H1 (cell line): ENCODE data around the gene MMP28. TPM values are rescaled to one million over a fixed set of nuclear protein-coding genes. Genes with fewer than 3 reads are reported as not detected.

ENCODE experiments used
- CTCF ChIA-PET: fragments of 300-600 bp; sonication (Branson Sonifier 250); formaldehyde crosslinking; loops from one replicate; lab custom pipeline; 2021; ENCODE audit not compliant: partially characterized antibody; lab: Charles Lee
- POLR2A ChIA-PET: fragments of 300-600 bp; sonication (Branson Sonifier 250); formaldehyde crosslinking; loops from one replicate; lab custom pipeline; 2021; ENCODE audit warnings: inconsistent platforms; ENCODE audit not compliant: partially characterized antibody; lab: Charles Lee
- DNase-seq, 2 experiments: peaks; one replicate each; pipeline versions ENCODE4 v3.0.0 to v3.0.0-alpha.2; 2010 to 2022; ENCODE audit warnings: low spot score in 2 of 2, low read depth in 1 of 2, mixed read lengths in 1 of 2
- FAIRE-seq: peaks from 2 replicates; lab custom pipeline; 2011; peaks lifted over from hg19 to GRCh38; lab: Jason Lieb, UNC
- H2AFZ ChIP-seq: 2 replicates; pipeline ENCODE4 v1.8.1; 2012; ENCODE audit warnings: low read length, inconsistent platforms
- H2AK5ac ChIP-seq: 2 replicates; pipeline ENCODE4 v1.6.1; 2013; ENCODE audit warnings: low read depth, low read length
- H2BK120ac ChIP-seq: replicated peaks from 2 replicates; pipeline ENCODE3; 2013; ENCODE audit warnings: low read depth, low read length, inconsistent platforms
- H2BK12ac ChIP-seq: 2 replicates; pipeline ENCODE4 v1.6.1; 2013; ENCODE audit warnings: low read depth, low read length
- H2BK15ac ChIP-seq: 2 replicates; pipeline ENCODE4 v1.6.1; 2013; ENCODE audit warnings: low read length
- H2BK20ac ChIP-seq: 2 replicates; pipeline ENCODE4 v1.6.1; 2013; ENCODE audit warnings: low read length
- H2BK5ac ChIP-seq: 2 replicates; pipeline ENCODE4 v1.6.1; 2013; ENCODE audit warnings: low read depth, low read length
- H3K14ac ChIP-seq: 2 replicates; pipeline ENCODE4 v1.6.1; 2013; ENCODE audit warnings: inconsistent platforms; ENCODE audit not compliant: insufficient read length
- H3K18ac ChIP-seq: 2 replicates; pipeline ENCODE4 v1.6.1; 2013; ENCODE audit warnings: low read length; ENCODE audit errors: extremely low read depth
- H3K23ac ChIP-seq: 2 replicates; pipeline ENCODE4 v1.6.1; 2013; ENCODE audit warnings: inconsistent platforms; ENCODE audit not compliant: insufficient read length
- H3K23me2 ChIP-seq: 2 replicates; pipeline ENCODE4 v1.6.1; 2013; ENCODE audit warnings: low read depth, low read length
- H3K27ac ChIP-seq: 2 replicates; pipeline ENCODE4 v1.6.1; 2011; ENCODE audit warnings: low read depth, low read length, inconsistent platforms
- H3K27me3 ChIP-seq, 4 experiments: replicated peaks in 1 of 4; 1 replicate in 1 of 4; 2 replicates in 3 of 4; pipeline versions ENCODE4 v1.6.1 to v1.8.1; 2011 to 2013; ENCODE audit warnings: low read length in 3 of 4, mild to moderate bottlenecking in 3 of 4, inconsistent platforms in 2 of 4, mixed read lengths in 2 of 4, moderate library complexity in 1 of 4; ENCODE audit not compliant: control insufficient read depth in 3 of 4, insufficient read depth in 3 of 4; ENCODE audit errors: extremely low read depth in 1 of 4
- H3K36me3 ChIP-seq, 4 experiments: 2 replicates each; pipeline versions ENCODE4 v1.6.1 to v1.8.1; 2011 to 2013; ENCODE audit warnings: mild to moderate bottlenecking in 4 of 4, low read length in 3 of 4, moderate library complexity in 2 of 4, control low read depth in 1 of 4, inconsistent platforms in 1 of 4; ENCODE audit not compliant: insufficient read depth in 4 of 4, control insufficient read depth in 2 of 4
- H3K4ac ChIP-seq: replicated peaks from 2 replicates; pipeline ENCODE3; 2013; ENCODE audit warnings: low read length, low read depth, mixed read lengths, inconsistent platforms; ENCODE audit not compliant: insufficient read length
- H3K4me1 ChIP-seq, 4 experiments: replicated peaks in 1 of 4; 1 replicate in 1 of 4; 2 replicates in 3 of 4; pipeline versions ENCODE4 v1.6.1 to v1.8.1; 2011 to 2013; ENCODE audit warnings: low read length in 3 of 4, inconsistent platforms in 2 of 4, mixed read lengths in 1 of 4; ENCODE audit not compliant: insufficient read depth in 4 of 4, control insufficient read depth in 3 of 4
- H3K4me2 ChIP-seq, 2 experiments: 2 replicates each; pipeline versions ENCODE4 v1.6.1 to v1.8.1; 2011 to 2013; ENCODE audit warnings: low read depth in 2 of 2, low read length in 2 of 2, control low read depth in 1 of 2, inconsistent platforms in 1 of 2, mild to moderate bottlenecking in 1 of 2; ENCODE audit not compliant: insufficient read depth in 1 of 2
- H3K4me3 ChIP-seq, 4 experiments: fragments of 200-600, 300-600 bp in 1 of 4; sonication (generic), shearing (Covaris generic), sonication (Bioruptor Twin) in 1 of 4; 2 replicates each; pipeline versions ENCODE4 v1.5.1 to v1.8.1; 2011 to 2016; ENCODE audit warnings: low read length in 4 of 4, low read depth in 3 of 4, control low read depth in 2 of 4, inconsistent platforms in 2 of 4, mild to moderate bottlenecking in 2 of 4, mixed read lengths in 1 of 4, moderate library complexity in 1 of 4; ENCODE audit not compliant: insufficient read depth in 2 of 4; ENCODE audit errors: extremely low read depth in 1 of 4
- H3K56ac ChIP-seq: replicated peaks from 2 replicates; pipeline ENCODE3; 2013; ENCODE audit warnings: low read depth, mild to moderate bottlenecking, mixed read lengths, low read length, inconsistent platforms; ENCODE audit not compliant: insufficient read length
- H3K79me1 ChIP-seq: 2 replicates; pipeline ENCODE4 v1.6.1; 2013; ENCODE audit warnings: low read depth, low read length, control low read depth
- H3K79me2 ChIP-seq, 2 experiments: 2 replicates each; pipeline versions ENCODE4 v1.6.1 to v1.8.1; 2012 to 2013; ENCODE audit warnings: low read length in 2 of 2, mild to moderate bottlenecking in 2 of 2, inconsistent platforms in 1 of 2; ENCODE audit not compliant: insufficient read depth in 2 of 2, control insufficient read depth in 1 of 2
- H3K9ac ChIP-seq, 4 experiments: replicated peaks in 1 of 4; 1 replicate in 1 of 4; 2 replicates in 3 of 4; pipeline versions ENCODE4 v1.6.1 to v1.8.1; 2011 to 2013; ENCODE audit warnings: low read depth in 3 of 4, low read length in 3 of 4, control low read depth in 2 of 4, mild to moderate bottlenecking in 2 of 4, moderate library complexity in 2 of 4, inconsistent platforms in 1 of 4; ENCODE audit errors: extremely low read depth in 1 of 4
- H3K9me3 ChIP-seq, 2 experiments: 2 replicates each; pipeline versions ENCODE4 v1.6.1 to v1.8.1; 2012 to 2013; ENCODE audit warnings: mild to moderate bottlenecking in 2 of 2, moderate library complexity in 2 of 2, control low read depth in 1 of 2, inconsistent platforms in 1 of 2, low read depth in 1 of 2, low read length in 1 of 2, mixed read lengths in 1 of 2; ENCODE audit not compliant: insufficient read depth in 2 of 2
- H4K20me1 ChIP-seq, 2 experiments: replicated peaks in 1 of 2; 2 replicates each; pipeline versions ENCODE3 to v1.8.1; 2011 to 2013; ENCODE audit warnings: inconsistent platforms in 2 of 2, low read length in 2 of 2, mild to moderate bottlenecking in 1 of 2; ENCODE audit not compliant: insufficient read depth in 2 of 2, control insufficient read depth in 1 of 2
- H4K5ac ChIP-seq: 2 replicates; pipeline ENCODE4 v1.6.1; 2013; ENCODE audit warnings: low read length, low read depth, mixed read lengths, inconsistent platforms; ENCODE audit not compliant: insufficient read length
- H4K8ac ChIP-seq: 2 replicates; pipeline ENCODE4 v1.8.0; 2013; ENCODE audit warnings: mild to moderate bottlenecking, moderate library complexity, low read length, inconsistent platforms; ENCODE audit not compliant: insufficient read depth; ENCODE audit errors: extremely low read depth
- H4K91ac ChIP-seq: replicated peaks from 2 replicates; pipeline ENCODE3; 2013; ENCODE audit warnings: low read length, mixed read lengths, inconsistent platforms; ENCODE audit not compliant: insufficient read length
- GABPA ChIP-seq: IDR thresholded peaks from 2 replicates; pipeline ENCODE4 v1.6.1; 2011; ENCODE audit warnings: mild to moderate bottlenecking, low read length, moderate library complexity, borderline replicate concordance; ENCODE audit not compliant: insufficient read depth
- RFX5 ChIP-seq: IDR thresholded peaks from 2 replicates; pipeline ENCODE4 v1.6.1; 2011; ENCODE audit warnings: low read depth, low read length, improper control_type of control experiment, borderline replicate concordance
- WGBS, 2 experiments: shearing (Covaris generic) in 1 of 2; methylation state at CpG; one replicate each; pipeline versions ENCODE4 v1.1.6 to v1.1.7; 2013 to 2015; ENCODE audit warnings: low lambda C conversion rate in 2 of 2, mixed read lengths in 2 of 2, inconsistent platforms in 1 of 2, low coverage in 1 of 2, missing lambda C conversion rate in 1 of 2; ENCODE audit not compliant: insufficient replicate concordance in 2 of 2, insufficient coverage in 1 of 2, insufficient read length in 1 of 2; ENCODE audit errors: extremely low coverage in 1 of 2, missing lambda C conversion rate in 1 of 2; 5-methylcytosine and 5-hydroxymethylcytosine counted together
- polyA plus RNA-seq, 7 experiments: library from polyadenylated mRNA; depleted of rRNA in 3 of 7; stranded (reverse) in 5 of 7; unstranded in 2 of 7; fragments of >200 nt in 5 of 7; fragments of 200-250 nt in 2 of 7; gene quantifications; 1 replicate in 5 of 7; 2 replicates in 1 of 7; 4 replicates in 1 of 7; pipeline versions ENCODE4 v1.2.1 to v1.2.3, GENCODE V29; 2011 to 2013; ENCODE audit warnings: missing spikeins in 2 of 7, mixed read lengths in 2 of 7
- total RNA-seq: library from RNA; stranded (reverse); fragmentation: NEBNext Ultra II Directional; extraction: Animal tissue kit (Norgen Biotek cat#: 25700); gene quantifications from 2 replicates; pipeline ENCODE4 v1.2.1, GENCODE V29; 2021

Gene MMP28
- total and polyA plus RNA-seq, 2 of the 8 experiments (the other 6 are each of a cell fraction or from before 2014, with no cell fraction given) = not detected

DNA sequence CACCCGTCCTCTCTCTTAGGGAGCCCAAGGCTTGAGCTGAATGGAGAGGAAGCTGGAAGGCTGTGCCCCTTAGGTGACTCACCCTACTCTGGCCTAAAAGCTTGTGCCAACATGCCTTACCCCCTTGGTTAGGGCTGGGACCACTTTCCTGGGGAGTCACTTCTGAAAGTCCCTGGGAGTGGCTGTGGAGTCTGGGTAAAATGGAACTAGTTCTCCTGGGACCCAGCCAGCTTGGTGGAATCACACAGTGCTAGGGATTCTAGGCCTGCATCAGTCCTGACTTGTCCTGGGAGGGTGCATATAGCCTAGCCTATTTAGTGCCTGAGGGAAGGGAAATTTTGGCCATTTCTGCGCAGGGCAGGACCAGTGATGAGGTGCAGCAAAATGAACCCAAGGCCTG, 10.5 kb downstream of the MMP28 start:
- Histone ChIP-seq H3K79me2 (no peaks in the 10 kb centered on the region), H3K56ac (no peak overlapping the region), H3K18ac (no peak overlapping the region), H3K36me3 (no peaks in the 10 kb centered on the region; a peak in 1 of 8 replicates), H2BK5ac (no peak overlapping the region), H3K4me1 (peaks cover 0 to 2% (median 0%) of the 10 kb centered on the region in 4 experiments; a peak in 1 of 7 replicates), H3K9ac (no peak overlapping the region), H4K5ac (no peak overlapping the region)
- TF ChIP-seq GABPA (no peak), RFX5 (no peak)
- TF ChIP-seq, all 59 proteins: peak for 0
- CTCF ChIA-PET = interaction anchor here (0.8 to 17.5 kb wide), 5 partner anchors 18 to 232 kb away, joined by 3 to 247 read pairs (median 4); no protein-coding TSS in a partner anchor
- Histone ChIP-seq H3K23ac (no peak overlapping the region), H3K14ac (no peak overlapping the region), H3K4me3 (no peak overlapping the region), H3K27me3 (peaks cover 0 to 4% (median 0%) of the 10 kb centered on the region in 4 experiments; a peak in 2 of 7 replicates), H3K4ac (no peak overlapping the region), H3K79me1 (no peaks in the 10 kb centered on the region), H3K9me3 (no peaks in the 10 kb centered on the region), H2BK120ac (no peak overlapping the region), H2AK5ac (no peak overlapping the region), H4K91ac (no peak overlapping the region), H4K20me1 (no peaks in the 10 kb centered on the region), H3K27ac (no peak overlapping the region), H3K23me2 (no peaks in the 10 kb centered on the region), H4K8ac (no peak overlapping the region), H2AFZ (no peak overlapping the region), H2BK15ac (no peak overlapping the region), H2BK20ac (no peak overlapping the region), H2BK12ac (no peak overlapping the region), H3K4me2 (no peak overlapping the region)
- DNase-seq (no peak), FAIRE-seq (no peak)
- WGBS, 2 experiments = 81% methylated on average over 2 of the region's 2 CpGs; no CpG with 5 or more reads in 1 of the 2 experiments
- POLR2A ChIA-PET = interaction anchor here (0.7 to 1.6 kb wide), 3 partner anchors 19 to 43 kb away, joined by 3 read pairs; no protein-coding TSS in a partner anchor
